Measurements from ENCODE around the gene LRRC14B.

DNA sequence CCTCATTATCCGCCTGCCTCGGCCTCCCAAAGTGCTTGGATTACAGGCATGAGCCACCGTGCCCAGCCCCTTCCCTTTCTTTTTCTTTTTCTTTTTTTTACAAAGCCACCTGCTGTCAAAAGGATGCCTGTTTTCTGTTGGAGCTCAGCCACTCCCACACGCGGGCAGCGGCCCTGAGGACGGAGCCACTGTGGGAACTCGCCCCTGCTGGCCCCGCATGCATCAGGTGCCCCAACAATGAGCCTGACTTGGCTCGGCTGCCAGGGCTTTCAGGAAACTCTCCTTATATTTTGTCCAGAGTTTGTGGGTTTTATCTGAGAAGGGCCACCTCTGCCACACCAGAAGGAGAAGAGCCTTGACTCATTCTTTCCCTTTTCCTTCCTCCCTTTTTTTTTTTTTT lies 37.1 kb upstream of the LRRC14B start:
- TF ChIP-seq, protein P1, sequence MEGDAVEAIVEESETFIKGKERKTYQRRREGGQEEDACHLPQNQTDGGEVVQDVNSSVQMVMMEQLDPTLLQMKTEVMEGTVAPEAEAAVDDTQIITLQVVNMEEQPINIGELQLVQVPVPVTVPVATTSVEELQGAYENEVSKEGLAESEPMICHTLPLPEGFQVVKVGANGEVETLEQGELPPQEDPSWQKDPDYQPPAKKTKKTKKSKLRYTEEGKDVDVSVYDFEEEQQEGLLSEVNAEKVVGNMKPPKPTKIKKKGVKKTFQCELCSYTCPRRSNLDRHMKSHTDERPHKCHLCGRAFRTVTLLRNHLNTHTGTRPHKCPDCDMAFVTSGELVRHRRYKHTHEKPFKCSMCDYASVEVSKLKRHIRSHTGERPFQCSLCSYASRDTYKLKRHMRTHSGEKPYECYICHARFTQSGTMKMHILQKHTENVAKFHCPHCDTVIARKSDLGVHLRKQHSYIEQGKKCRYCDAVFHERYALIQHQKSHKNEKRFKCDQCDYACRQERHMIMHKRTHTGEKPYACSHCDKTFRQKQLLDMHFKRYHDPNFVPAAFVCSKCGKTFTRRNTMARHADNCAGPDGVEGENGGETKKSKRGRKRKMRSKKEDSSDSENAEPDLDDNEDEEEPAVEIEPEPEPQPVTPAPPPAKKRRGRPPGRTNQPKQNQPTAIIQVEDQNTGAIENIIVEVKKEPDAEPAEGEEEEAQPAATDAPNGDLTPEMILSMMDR (IDR thresholded peaks at IDR 0.05; ENCODE audit: low read depth, low read length, poor library complexity, severe bottlenecking): no peak
- TF ChIP-seq EZH2phosphoT487 (IDR thresholded peaks at IDR 0.05; ENCODE audit: borderline replicate concordance, low read length): no peak

Data from DOHH2 (cell line).